Hepatocyte (in vitro differentiated cells): ENCODE measurements around the gene TARS1.

Experiments used
- EZH2phosphoT487 ChIP-seq: fragments of 200-600 bp; sonication (generic); IDR thresholded peaks from one replicate; pipeline ENCODE4 v1.6.1; 2018; ENCODE audit warnings: antibody characterized with exemption, mild to moderate bottlenecking, low read depth, moderate library complexity; ENCODE audit not compliant: unreplicated experiment, severe bottlenecking
- TF ChIP-seq, protein P1 (sequence below): fragments of 200-600 bp; sonication (generic); IDR thresholded peaks from 2 replicates; pipeline ENCODE4 v1.5.1; 2016; ENCODE audit warnings: antibody characterized with exemption, mild to moderate bottlenecking; ENCODE audit not compliant: poor library complexity

DNA sequence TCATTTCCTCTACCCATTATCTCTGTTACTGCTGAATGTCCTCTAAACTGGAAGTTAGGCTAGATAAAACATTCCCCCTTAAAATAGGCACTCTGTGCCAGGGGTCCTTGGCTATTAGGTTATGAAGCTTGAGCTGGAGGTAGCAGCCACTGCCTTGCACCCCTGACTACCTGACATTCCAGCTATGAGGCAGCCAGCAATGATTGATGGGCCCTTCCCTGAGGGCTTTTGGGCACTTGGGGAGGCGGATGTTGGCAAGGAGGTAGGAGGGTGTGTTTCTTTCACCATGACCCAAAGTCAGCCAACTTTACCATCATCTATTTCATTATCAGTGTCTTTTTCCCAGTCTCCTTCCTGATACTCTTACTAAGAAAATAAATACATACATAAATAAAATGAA lies 17.1 kb downstream of the TARS1 start:
- TF ChIP-seq, protein P1, sequence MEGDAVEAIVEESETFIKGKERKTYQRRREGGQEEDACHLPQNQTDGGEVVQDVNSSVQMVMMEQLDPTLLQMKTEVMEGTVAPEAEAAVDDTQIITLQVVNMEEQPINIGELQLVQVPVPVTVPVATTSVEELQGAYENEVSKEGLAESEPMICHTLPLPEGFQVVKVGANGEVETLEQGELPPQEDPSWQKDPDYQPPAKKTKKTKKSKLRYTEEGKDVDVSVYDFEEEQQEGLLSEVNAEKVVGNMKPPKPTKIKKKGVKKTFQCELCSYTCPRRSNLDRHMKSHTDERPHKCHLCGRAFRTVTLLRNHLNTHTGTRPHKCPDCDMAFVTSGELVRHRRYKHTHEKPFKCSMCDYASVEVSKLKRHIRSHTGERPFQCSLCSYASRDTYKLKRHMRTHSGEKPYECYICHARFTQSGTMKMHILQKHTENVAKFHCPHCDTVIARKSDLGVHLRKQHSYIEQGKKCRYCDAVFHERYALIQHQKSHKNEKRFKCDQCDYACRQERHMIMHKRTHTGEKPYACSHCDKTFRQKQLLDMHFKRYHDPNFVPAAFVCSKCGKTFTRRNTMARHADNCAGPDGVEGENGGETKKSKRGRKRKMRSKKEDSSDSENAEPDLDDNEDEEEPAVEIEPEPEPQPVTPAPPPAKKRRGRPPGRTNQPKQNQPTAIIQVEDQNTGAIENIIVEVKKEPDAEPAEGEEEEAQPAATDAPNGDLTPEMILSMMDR = no peak
- no peak for TF ChIP-seq EZH2phosphoT487
